Measurements from ENCODE around the gene CPNE1.
"Not testable (repeated sequence)": the region's sequence is repeated elsewhere in the genome, so short reads cannot be mapped to it uniquely, and the experiment has no call there.

CPNE1 gene

DNA sequence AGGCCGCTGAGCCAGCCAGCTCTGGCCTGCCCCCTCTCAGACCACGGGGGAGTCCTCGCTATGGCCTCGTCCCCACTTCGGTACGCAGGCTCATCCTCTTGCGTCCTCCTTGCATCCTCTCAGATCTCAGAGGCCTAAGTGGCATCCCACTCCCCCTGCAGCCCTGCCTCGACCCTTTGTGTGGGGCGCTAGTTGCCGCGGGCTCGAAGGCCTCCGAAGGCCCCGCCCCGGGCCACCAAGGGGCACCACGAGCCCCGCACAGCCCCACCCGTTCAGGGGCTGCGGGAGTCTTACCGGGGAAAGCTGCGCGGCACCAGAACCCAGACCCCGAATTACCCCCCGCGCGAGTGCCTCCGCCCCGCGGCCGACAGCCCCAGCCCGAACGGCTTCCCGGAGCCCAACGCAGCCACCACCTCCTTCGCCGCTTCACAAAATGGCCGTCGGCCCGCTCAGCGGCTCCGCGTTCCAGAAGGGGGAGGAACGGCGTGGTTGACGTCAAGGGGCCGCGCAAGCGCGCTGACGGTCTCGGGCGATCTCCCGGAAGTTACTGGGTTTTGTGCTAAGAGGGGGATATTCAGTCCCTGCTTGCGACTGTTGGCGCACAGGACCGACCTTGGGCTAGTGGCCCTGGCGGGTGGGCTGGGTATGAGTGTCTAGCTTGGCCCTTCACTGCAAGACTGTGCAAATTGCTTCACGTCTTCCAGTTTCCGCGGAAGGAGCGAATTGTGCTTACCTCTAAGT, at the start of gene CPNE1, which contains the start of gene RBM12:
Gene CPNE1, minus strand, starts transcription at position 435 of the 741 bp plus-strand sequence. CDS start 31,977 bp downstream, outside the sequence.
Gene RBM12, minus strand, starts transcription at position 435 of the 741 bp plus-strand sequence. CDS start 9,578 bp downstream, outside the sequence.
- DNase-seq = peak; percentile 72

DNA sequence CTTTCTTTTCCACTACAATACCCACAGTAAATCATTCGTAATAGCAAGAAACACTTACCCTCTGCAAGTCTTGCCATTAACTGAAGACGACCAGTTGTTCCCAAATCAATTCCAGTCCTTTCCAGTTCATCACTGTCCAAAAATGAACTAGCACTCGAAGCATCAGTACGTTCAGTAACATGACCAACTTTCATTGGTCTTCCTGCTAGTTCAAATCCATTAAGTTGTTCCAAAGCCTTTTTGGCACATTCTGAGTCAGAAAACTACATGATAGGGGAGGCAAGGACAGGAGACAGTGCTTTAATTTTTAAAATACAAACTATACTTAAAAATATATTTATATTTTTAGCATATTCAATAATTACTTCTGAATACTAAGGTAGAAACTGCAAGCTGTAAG, 49.4 kb upstream of the CPNE1 start:
- no peak for DNase-seq

DNA sequence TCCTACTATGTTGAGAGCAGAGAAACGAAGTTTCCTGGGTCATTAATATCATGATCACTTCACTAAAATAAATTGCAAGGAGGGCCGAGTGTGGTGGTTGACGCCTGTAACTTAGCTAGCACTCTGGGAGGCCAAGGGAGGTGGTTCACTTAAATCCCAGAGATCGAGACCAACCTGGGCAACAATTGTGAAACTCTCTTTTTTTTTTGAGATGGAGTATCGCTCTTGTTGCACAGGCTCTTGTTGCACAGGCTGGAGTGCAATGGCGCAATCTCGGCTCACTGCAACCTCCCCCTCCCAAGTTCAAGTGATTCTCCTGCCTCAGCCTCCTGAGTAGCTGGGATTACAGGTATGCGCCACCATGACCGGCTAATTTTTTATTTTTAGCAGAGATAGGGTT, 48.4 kb upstream of the CPNE1 start:
- not testable (repeated sequence) for DNase-seq

DNA sequence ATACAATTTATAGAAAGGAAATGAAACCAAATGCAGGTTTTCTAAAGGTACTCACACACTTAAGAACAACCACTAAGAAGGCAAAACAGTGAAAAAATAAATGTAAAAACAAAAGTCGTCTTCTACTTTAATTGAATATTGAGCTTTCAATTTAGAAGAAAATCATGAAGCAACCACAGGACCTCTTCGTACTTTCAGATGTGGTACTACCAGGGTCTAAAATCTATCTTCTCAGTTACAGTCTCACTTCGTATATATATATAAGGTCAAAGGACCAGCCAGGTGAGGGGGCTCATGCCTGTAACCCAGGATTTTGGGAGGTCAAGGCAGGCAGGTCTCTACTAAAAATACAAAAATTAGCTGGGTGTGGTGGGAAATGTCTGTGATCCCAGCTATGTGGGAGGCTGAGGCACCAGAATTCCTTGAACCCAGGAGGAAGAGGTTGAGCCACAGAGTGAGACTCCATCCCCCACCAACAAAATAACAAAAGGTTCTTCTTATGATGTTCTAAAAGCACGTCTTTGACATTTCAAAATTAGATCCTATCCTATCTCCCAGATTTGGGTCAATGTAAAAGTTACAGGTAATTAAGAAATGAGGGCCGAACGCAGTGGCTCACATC, 47.0 kb upstream of the CPNE1 start:
- no peak for DNase-seq

DNA sequence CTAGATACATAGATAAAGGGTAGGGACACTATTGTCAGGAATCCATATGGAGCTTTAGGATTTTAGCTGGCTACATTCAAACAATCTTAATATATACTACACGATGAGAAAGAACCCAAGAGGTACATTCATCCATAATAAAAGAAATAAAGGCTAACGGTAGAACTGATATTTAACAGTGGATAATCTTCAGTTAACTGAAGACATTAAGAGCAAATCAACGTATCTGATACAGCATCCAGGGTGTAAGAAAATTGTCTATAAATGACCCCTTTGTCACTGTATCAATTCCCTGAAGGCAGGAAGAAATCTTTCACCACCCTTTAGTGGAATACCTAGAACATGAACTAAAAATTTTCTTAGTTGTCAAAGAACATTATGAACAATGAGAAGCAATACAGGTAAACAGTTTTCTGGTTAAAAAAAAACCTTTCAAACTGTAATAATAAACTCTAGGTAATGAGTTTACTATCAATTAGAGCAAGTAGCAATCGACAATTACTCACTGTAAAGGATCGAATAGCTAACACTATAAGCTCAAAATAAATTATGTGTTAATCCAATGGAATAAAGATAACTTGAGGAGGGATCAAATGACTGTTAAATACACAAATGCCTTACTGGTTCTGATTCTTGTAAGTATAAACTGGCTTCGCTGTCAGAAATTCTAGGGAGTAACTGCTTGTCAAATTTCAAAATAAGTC, 46.3 kb upstream of the CPNE1 start:
- no peak for DNase-seq

DNA sequence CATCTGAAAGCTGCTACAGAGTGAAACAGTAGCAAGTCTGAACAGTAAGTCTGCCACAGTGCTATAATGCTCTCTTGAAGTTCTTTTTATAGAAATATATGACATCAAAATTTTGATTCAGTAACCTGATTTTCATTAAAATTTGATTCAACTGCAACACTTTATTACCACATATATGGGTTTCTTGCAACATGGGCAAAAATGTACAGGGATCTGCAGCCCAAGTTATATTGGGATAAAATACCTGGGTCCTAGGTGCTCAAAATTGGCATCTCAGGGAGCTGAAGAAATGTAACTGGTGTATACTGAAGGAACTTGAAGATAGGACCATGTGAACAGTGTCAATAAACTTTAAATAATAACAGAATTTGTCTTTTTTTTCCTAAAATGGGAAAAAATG, 45.3 kb upstream of the CPNE1 start:
- DNase-seq = no peak

DNA sequence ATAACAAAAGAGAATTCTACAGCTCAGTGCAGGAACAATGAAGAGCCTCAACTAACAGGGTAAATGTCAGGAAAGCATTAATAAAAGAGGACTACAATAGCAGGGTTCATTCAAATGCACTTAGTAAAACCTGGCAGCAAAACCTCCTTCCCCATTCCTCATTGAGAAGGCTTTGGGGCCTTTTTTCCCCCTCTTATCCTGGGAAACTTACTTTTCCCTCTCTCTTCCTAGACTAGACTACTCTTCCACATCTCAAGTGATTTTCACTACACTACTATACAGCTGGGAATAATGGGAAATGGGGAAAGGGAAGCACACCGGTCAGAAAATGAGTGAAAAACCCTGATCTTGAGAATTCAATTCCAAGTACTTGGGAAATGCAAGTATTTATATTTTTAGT, 44.6 kb upstream of the CPNE1 start:
- DNase-seq = no peak

DNA sequence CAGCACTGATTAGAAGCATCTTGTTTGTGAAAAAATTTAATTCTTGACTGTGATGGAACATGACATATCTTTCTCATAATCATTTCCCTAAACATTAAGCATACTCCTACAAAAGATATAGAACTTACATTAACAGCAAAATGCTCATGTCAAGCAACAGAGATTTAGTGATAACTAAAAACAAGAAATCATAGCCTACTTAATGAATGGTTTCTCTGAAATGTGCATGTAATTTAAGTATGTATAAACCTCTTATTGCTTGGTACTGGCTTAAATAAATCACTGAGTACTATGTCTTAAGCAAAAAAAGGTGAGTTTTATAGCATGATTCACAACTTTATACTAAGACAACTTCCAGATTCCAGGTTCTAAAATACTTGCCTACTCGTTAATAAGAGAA, 43.8 kb upstream of the CPNE1 start:
- DNase-seq = no peak

DNA sequence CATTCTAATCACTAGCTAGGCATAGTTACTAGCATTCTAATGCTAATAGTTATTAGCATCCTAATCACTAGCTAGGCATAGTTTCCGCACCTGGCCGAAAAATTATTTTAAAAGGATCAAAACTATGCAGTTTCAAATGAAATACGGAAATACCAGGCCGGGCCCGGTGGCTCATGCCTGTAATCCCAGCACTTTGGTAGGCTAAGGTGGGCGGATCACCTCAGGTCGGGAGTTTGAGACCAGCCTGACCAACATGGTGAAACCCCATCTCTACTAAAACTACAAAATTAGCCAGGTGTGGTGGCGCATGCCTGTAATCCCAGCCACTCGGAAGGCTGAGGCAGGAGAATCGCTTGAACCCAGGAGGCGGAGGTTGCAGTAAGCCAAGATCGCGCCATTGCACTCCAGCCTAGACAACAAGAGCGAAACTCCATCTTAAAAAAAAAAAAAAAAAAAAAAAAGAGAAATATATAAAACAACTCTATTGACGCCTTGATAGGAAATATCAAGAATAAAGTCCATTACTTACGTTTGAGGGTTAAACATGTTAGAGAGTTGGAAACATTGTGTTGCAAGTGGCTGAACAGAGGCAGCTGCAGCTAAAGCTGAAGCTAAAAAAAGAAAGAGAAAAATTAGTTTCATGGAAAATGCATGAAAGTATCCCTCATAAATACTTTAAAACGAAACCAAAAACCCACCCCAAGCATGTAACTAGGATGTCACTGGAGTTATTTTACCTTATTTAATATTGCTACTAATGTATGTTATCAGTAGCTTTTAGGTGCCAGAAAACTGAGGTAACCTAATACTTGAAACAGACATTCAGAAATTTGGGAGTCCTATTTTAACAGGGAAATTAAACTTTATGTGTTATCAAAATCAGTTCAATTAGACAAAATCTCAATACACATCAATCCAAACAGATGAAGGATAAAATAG, 42.2 kb upstream of the CPNE1 start:
- not testable (repeated sequence) for DNase-seq

DNA sequence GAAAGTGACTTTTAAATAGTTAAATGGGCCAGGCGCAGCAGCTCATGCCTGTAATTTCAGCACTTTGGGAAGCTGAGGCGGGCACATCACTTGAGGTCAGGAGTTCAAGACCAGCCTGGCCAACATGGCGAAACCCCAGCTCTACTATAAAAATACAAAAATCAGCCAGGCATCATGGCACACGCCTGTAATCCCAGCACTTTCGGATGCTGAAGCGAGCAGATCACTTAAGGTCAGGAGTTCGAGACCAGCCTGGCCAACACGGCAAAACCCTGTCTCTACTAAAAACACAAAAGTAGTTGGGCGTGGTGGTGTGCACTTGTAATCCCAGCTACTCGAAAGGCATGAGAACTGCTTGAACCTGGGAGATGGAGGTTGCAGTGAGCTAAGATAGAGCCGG, 41.2 kb upstream of the CPNE1 start:
- DNase-seq = not testable (repeated sequence)

DNA sequence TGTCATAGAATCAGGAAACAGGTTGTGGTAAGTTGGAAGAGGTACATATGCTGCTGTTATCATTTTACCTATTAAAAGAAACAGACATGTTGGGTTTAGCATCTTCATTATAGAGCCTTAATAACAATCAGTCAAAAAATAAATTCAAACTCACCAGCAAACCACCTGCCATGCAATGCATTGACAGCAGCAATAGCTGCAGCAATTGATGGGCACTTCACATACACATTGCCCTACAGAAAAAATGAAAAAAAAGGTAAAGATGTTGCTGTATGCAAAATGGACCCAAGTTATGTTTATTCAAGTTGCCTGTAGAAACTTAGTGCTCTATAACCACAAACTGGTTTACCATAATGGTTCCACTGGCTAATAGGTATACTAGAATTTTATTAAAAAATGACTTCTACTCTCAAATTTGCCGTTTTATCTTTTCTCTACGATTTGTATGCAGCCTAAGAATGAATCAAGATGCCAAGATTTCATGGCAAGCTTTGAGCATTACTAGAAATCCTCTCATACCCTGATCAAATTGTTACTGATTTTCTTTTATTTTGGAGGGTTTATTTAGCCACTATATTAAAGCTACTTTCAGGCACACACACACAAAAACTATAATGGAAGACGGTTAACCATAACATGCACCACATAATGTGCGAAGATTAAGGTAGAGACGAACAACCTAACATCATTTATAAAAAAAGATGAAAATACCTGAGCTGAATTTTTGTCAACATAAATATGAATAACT, 40.0 kb upstream of the CPNE1 start:
- no peak for DNase-seq

DNA sequence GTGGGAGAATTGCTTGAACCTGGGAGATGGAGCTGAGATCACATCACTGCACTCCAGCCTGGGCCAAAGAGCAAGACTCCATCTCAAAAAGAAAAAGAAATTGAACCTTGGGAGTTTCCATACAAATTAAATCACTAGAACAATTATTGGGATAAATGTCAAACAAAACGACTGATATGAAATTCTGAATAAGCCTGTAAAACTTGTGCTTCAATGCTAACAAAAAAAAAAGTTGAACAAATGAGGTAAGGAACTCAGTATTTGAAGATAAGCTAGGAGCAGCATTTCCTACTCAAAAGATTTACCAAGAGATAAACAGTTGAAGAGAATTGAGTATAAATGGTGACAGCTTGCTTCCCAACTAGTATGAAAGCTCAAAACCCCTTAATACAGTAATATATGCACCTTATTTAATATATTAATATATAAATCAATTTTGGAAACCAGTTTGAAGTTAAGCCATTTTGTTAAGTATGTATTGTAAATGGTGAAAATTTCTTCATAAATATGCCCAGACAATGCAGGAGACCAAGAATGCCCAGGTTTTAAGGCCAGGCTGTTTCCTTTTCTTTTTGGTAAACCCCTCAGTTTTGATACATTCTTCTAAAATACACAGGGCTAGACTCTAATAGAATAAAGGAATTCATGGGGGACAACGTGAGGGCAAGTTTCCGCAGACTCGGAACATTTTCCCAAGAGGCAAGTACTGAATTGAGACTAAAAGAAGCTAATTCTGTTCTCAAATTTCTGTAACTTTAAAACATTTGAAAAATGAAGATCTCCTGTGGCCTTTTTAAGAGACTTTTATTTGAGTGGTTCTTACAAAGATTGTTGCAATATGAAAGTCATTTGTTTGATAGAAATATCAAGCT, 38.4 kb upstream of the CPNE1 start:
- no peak for DNase-seq

DNA sequence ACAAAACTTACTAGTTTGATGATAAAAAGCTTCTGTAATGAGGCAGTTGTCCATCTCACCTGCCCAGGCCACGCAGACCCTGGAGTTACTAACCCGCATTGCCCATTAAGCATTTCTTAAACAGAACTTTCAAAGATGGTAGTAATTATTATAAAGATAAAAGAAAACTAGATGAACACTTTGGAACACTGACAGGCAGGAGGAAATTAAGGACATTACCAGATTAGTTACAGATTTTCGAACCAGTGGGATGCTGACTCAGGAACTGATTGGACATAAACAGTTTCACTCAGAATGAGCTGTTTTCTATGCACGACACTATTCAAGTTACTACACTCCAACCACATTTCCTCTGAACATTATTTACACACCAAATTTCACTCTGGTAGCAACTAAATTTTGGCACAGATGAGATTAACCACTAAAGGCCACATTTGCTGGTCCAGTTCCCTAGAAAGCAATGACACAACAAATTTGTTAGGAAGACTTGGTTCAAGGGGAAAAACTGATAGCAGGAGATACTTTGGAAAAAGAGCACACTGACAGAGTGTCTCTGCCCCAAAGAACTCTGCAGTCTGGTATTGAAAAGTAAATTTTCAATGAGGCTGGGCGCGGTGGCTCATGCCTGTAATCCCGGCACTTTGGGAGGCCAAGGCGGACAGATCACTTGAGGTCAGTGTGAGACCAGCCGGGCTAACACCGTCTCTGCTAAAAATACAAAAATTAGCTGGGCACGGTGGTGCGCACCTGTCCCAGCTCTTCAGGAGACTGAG, 37.5 kb upstream of the CPNE1 start:
- DNase-seq = no peak

DNA sequence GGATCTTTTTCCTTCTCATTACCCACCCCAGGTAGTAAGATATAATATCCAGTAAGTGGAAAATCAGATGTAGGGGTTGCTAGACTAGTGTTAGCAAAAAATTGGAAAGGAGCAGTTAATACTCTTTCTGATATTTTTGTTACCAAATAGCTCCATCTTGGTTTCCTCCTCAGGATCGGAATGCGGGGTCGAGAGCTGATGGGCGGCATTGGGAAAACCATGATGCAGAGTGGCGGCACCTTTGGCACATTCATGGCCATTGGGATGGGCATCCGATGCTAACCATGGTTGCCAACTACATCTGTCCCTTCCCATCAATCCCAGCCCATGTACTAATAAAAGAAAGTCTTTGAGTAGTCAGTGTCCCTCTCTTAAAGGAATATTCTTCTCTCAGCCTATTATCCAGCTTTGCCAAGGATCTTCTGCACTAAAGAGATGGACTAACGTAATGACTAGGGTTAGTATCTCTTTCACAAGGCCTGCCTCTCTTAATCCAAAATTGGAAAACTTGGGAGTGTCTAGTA, 36.0 kb upstream of the CPNE1 start:
- no peak for DNase-seq

DNA sequence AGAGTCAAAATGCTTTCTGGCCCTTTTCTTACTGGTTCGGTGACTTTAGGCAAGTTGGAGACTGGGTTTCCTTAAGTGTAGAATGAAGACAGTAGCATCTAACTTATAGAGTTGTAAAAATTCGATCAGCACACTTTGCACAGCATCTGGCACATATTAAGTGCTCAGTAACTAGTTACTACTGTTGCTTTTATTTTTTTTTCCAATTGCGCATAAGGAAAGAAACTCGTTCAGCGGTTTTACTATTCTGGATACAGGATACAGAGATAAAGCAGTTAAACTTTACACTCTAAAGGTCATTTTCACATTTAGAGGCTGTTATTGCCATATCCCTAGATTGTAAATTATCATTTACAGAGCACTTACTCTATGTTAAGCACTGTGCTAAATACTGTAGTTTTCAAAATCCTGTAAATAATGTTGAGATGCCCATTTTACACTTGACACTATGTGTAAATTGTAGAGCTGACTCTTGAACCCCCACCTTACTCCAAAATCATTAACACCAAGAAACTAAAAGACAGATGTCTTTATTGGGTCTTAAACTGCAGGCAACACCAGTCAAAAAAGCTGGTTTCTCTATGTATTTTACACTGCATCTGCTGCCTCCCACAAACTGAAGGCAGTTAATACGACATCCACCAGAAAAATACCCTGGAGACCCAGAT, 35.4 kb upstream of the CPNE1 start:
- no peak for DNase-seq

DNA sequence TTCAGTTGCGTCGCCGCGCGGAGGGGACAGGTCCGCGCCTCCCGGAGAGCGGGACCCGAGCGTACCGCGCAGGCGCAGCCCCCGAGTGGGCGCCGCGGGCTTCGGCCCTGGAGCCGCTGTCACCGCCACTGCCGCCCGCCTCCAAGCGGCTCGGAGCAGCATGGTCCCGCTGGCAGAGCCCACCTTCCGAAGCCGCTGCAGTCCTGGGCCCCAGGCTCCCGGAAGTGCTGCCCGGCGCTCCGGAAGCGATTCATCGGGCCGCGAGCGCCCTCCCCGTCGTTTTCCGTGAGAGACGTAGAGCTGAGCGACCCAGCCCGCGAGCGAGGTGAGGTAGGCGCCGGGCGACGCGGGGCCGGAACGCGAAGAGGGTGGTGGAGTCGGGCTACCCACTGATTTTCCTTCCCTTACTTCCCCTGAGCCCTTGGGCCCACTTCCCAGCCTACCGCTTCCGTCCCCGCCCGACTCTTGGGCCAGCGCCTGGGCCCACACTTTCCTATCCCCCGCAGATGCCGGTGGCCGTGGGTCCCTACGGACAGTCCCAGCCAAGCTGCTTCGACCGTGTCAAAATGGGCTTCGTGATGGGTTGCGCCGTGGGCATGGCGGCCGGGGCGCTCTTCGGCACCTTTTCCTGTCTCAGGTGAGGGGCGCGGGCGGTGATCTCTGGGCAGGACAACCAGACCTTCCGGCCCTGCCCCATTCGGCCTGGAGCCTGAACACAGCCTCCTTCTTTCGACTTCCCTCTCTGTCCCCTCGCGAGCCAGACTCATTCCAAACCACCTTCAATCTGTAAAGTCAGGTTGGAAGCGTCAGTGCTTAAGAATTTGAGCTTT, 34.6 kb upstream of the CPNE1 start, which contains the start of the genes NFS1 and ROMO1:
Gene NFS1, minus strand, starts transcription at position 226 of the 830 bp plus-strand sequence. Its CDS starts 64 bp downstream, at position 162.
Gene ROMO1, plus strand, starts transcription at position 279 of the 830 bp plus-strand sequence. Its CDS starts 228 bp downstream, at position 507.
- DNase-seq = peak; percentile 57

DNA sequence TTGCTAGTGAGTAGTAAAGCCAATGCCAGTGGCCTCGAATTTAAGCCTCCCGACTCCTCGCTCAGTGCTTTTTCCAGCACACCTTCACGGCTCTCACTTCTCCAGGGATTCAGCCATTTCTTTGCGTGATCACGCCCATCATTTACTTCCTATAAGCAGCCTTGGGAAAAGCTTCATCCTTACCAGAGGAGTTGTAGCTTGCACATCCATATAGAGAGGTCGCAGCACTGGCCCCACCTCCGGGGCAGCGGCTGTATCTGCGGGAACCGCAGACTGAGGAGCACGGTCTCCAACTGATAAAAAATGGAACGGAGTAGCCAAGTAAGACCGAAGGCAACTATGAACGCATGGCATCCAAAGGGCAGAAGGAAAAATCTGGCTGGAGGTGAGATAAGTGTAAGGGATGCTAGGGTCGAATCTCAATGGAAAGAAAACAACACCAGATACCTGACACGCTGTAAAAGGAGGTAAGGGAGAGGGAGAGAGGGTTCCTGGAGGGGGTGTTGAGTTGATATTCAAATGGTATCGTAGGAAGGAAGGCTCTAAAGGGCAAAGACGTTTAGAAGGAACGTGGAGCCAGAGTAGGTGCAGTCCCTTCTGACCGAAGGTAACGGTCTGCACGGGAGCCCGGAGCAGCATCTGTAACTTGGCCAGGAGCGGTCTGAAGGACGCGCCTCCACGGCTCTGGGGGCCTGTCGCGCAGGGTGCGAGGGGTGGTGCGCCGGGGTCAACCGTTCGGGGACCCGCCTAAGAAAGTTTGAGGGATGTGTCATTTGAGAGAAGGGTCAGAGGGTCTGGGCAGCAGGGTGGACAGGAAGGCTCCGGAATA, 33.8 kb upstream of the CPNE1 start:
- no peak for DNase-seq

Measured in GF-D8 (cell line).